M059J (cell line): ENCODE data around the gene FAM200B. TPM values are rescaled to one million over a fixed set of nuclear protein-coding genes. Genes with fewer than 3 reads are reported as not detected.
A peak's percentile ranks its signal among the peaks of the same experiment; 100 is the strongest.

ENCODE experiments used
- DNase-seq: peaks from one replicate; pipeline ENCODE4 v3.0.0-alpha.2; 2012; ENCODE audit warnings: low read depth
- total RNA-seq: library from RNA; depleted of rRNA; stranded (reverse); fragments of >200 nt; shearing (Covaris generic); gene quantifications from 2 replicates; pipeline ENCODE4 v1.2.3, GENCODE V29; 2014; rRNA removed

FAM200B gene
- 55.4 and 76.3 TPM in 2 replicates for total RNA-seq

- DNase-seq = peak; percentile 99
Observed at GRCh38 chr4:15681372-15682241, at the start of gene FAM200B. FAM200B (plus strand) TSS chr4:15681827; CDS start chr4:15686978, 5,151 bp downstream.

GRCh38 chr4:15636818-15637217 lies 44.8 kb upstream of the FAM200B start:
- no peak for DNase-seq

- DNase-seq = no peak
Observed at GRCh38 chr4:15638418-15638817, 43.2 kb upstream of the FAM200B start.

GRCh38 chr4:15648600-15648999 lies 33.0 kb upstream of the FAM200B start:
- DNase-seq = no peak

GRCh38 chr4:15649914-15650545 lies 31.6 kb upstream of the FAM200B start:
- peak; percentile 67 for DNase-seq

GRCh38 chr4:15651676-15652075 lies 30.0 kb upstream of the FAM200B start:
- peak; percentile 17 for DNase-seq

GRCh38 chr4:15652191-15652590 lies 29.4 kb upstream of the FAM200B start:
- DNase-seq = no peak

GRCh38 chr4:15652841-15653240 lies 28.8 kb upstream of the FAM200B start:
- DNase-seq = no peak

- peak; percentile 38 for DNase-seq
Observed at GRCh38 chr4:15653420-15653819, 28.2 kb upstream of the FAM200B start.

GRCh38 chr4:15653864-15654592 lies 27.6 kb upstream of the FAM200B start:
- DNase-seq = peak; percentile 71

GRCh38 chr4:15654593-15655222 lies 26.9 kb upstream of the FAM200B start:
- DNase-seq = peak; percentile 57

- DNase-seq = peak; percentile 76
Observed at GRCh38 chr4:15655223-15656037, 26.2 kb upstream of the FAM200B start, which contains the start of gene FBXL5. FBXL5 (minus strand) TSS chr4:15655357; CDS start chr4:15655287, 70 bp downstream.

GRCh38 chr4:15656038-15656470 lies 25.6 kb upstream of the FAM200B start:
- peak; percentile 64 for DNase-seq

GRCh38 chr4:15657366-15657765 lies 24.3 kb upstream of the FAM200B start:
- no peak for DNase-seq

- DNase-seq = no peak
Observed at GRCh38 chr4:15658136-15658770, 23.4 kb upstream of the FAM200B start.

- DNase-seq = no peak
Observed at GRCh38 chr4:15658781-15659180, 22.8 kb upstream of the FAM200B start.

GRCh38 chr4:15659768-15660570 lies 21.7 kb upstream of the FAM200B start:
- DNase-seq = no peak

GRCh38 chr4:15665753-15666365 lies 15.8 kb upstream of the FAM200B start:
- DNase-seq = peak; percentile 77

- DNase-seq = no peak
Observed at GRCh38 chr4:15667006-15667405, 14.6 kb upstream of the FAM200B start.
